GM18511 (cell line): ENCODE results near the gene SRL.
A peak's percentile ranks its signal among the peaks of the same experiment; 100 is the strongest.
"Not testable (repeated sequence)": the region's sequence is repeated elsewhere in the genome, so short reads cannot be mapped to it uniquely, and the experiment has no call there.

ENCODE experiments used
- ATAC-seq: cut with Tn5 transposase; IDR thresholded peaks from one replicate; pipeline ENCODE4 v1.9.1; 2021; ENCODE audit warnings: mild to moderate bottlenecking, moderate library complexity; ENCODE audit not compliant: unreplicated experiment

SRL gene

GRCh38 chr16:4261557-4262172, 19.8 kb upstream of the SRL start:
- ATAC-seq, result no peak

- ATAC-seq, result no peak
Observed at GRCh38 chr16:4260360-4260759, 18.5 kb upstream of the SRL start.

GRCh38 chr16:4257646-4258556, 16.0 kb upstream of the SRL start:
- ATAC-seq, result no peak

- ATAC-seq, result peak; percentile 97
Observed at GRCh38 chr16:4253394-4254150, 11.7 kb upstream of the SRL start.

GRCh38 chr16:4253012-4253393, 11.1 kb upstream of the SRL start:
- ATAC-seq, result not testable (repeated sequence)

- no peak for ATAC-seq
Observed at GRCh38 chr16:4249530-4250308, 7.8 kb upstream of the SRL start.

GRCh38 chr16:4247460-4247784, 5.5 kb upstream of the SRL start:
- ATAC-seq, result no peak

GRCh38 chr16:4246777-4247459, 5.0 kb upstream of the SRL start:
- no peak for ATAC-seq

GRCh38 chr16:4245077-4245791, 3.4 kb upstream of the SRL start:
- no peak for ATAC-seq

GRCh38 chr16:4244254-4245076, 2.6 kb upstream of the SRL start:
- no peak for ATAC-seq

GRCh38 chr16:4241258-4241927, 487 bp downstream of the SRL start:
- no peak for ATAC-seq

- no peak for ATAC-seq
Observed at GRCh38 chr16:4240624-4241023, 1.3 kb downstream of the SRL start.

GRCh38 chr16:4239682-4240175, 2.2 kb downstream of the SRL start:
- ATAC-seq, result no peak

GRCh38 chr16:4239020-4239419, 2.9 kb downstream of the SRL start:
- no peak for ATAC-seq

GRCh38 chr16:4233431-4233830, 8.4 kb downstream of the SRL start:
- ATAC-seq, result no peak

GRCh38 chr16:4232541-4233386, 9.1 kb downstream of the SRL start:
- ATAC-seq, result no peak

GRCh38 chr16:4231886-4232285, 10.0 kb downstream of the SRL start:
- no peak for ATAC-seq
